ENCODE data around the gene BAMBI. TPM values are rescaled to one million over a fixed set of nuclear protein-coding genes. Genes with fewer than 3 reads are reported as not detected.

The BAMBI gene
- total and polyA plus RNA-seq, 10 of the 15 experiments (the other 5 are each of a cell fraction or from before 2014, with no cell fraction given): 0.03 to 0.18 (median 0.09) TPM; not detected in 6

- TF ChIP-seq USF2 (IDR thresholded peaks at IDR 0.05; ENCODE audit: borderline replicate concordance, low read depth, low read length): no peak
- TF ChIP-seq CREB1 (IDR thresholded peaks at IDR 0.05; ENCODE audit: low read depth): no peak
- TF ChIP-seq, protein P1, sequence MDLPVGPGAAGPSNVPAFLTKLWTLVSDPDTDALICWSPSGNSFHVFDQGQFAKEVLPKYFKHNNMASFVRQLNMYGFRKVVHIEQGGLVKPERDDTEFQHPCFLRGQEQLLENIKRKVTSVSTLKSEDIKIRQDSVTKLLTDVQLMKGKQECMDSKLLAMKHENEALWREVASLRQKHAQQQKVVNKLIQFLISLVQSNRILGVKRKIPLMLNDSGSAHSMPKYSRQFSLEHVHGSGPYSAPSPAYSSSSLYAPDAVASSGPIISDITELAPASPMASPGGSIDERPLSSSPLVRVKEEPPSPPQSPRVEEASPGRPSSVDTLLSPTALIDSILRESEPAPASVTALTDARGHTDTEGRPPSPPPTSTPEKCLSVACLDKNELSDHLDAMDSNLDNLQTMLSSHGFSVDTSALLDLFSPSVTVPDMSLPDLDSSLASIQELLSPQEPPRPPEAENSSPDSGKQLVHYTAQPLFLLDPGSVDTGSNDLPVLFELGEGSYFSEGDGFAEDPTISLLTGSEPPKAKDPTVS (IDR thresholded peaks at IDR 0.05; ENCODE audit: low read depth, low read length): no peak
- no peak for TF ChIP-seq CHD4 (IDR thresholded peaks at IDR 0.05)
- TF ChIP-seq PAX5 (IDR thresholded peaks at IDR 0.05; ENCODE audit: borderline replicate concordance, low read depth, low read length): no peak
- no peak for TF ChIP-seq BHLHE40 (IDR thresholded peaks at IDR 0.05; ENCODE audit: borderline replicate concordance in 1 of 2, low read depth in 2 of 2, low read length in 1 of 2)
- Histone ChIP-seq H3K27me3 (replicated peaks in 1 of 2; ENCODE audit: control insufficient read depth in 2 of 2, insufficient read depth in 2 of 2, low read length in 1 of 2) (peaks cover 0 to 5% of the 10 kb centered on the region in 2 experiments; a peak in 1 of 4 replicates), H3K4me2 (ENCODE audit: control insufficient read depth, insufficient read depth) (no peak overlapping the region), H3K79me2 (ENCODE audit: control insufficient read depth, insufficient read depth, low read length) (no peaks in the 10 kb centered on the region), H4K20me1 (ENCODE audit: control insufficient read depth, insufficient read depth) (no peaks in the 10 kb centered on the region), H3K36me3 (ENCODE audit: control insufficient read depth in 2 of 2, insufficient read depth in 2 of 2, low read length in 1 of 2) (no peaks in the 10 kb centered on the region), H3K4me3 (no peak overlapping the region), H3K9ac (ENCODE audit: control insufficient read depth, insufficient read depth, low read length) (no peak overlapping the region), H3K27ac (ENCODE audit: control insufficient read depth, insufficient read depth) (no peak overlapping the region), H2AFZ (ENCODE audit: control insufficient read depth, low read depth, low read length) (no peak overlapping the region), H3K4me1 (ENCODE audit: control insufficient read depth, insufficient read depth, low read length) (no peaks in the 10 kb centered on the region), H3K9me3 (replicated peaks; ENCODE audit: control insufficient read depth, insufficient read depth, low read length) (no peaks in the 10 kb centered on the region)
- CTCF ChIA-PET: interaction anchor here (1.0 kb wide), 1 partner anchor 57 kb away, joined by 3 read pairs; no protein-coding TSS in a partner anchor
- intact Hi-C loops (cut with micrococcal nuclease; ENCODE audit: unreplicated experiment): no loop called here
- 35% methylated on average over 11 of the region's 11 CpGs for WGBS (ENCODE audit: insufficient coverage, insufficient replicate concordance, low lambda C conversion rate, missing lambda C conversion rate)
- in situ Hi-C loops (cut with MboI): no loop called here
- RAD21 ChIA-PET (ENCODE audit: unreplicated experiment): interaction anchor here (0.7 kb wide), 1 partner anchor 410 kb away, joined by 4 read pairs; no protein-coding TSS in a partner anchor
- ATAC-seq (no peak), FAIRE-seq (no peak), DNase-seq (ENCODE audit: low read depth, low spot score) (no peak)
- no TSS peak for BruUV-seq (replicated peaks)
- SMC1A ChIA-PET (ENCODE audit: uncharacterized antibody, unreplicated experiment): no interaction called here
- POLR2A ChIA-PET: no interaction called here
These were observed 44.1 kb downstream of the BAMBI start for GRCh38 chr10:28721318-28721951.

Data from GM12878 (cell line).